ENCODE results near the gene RPL36A. TPM values are rescaled to one million over a fixed set of nuclear protein-coding genes. Genes with fewer than 3 reads are reported as not detected.

The RPL36A gene
- total RNA-seq, 2 experiments from 2014 or later: 340 to 709 TPM

- ATAC-seq: no peak
- H3K4me1 Mint-ChIP-seq: peaks cover 2% of the 10 kb centered on the region
These were observed 22.0 kb upstream of the RPL36A start for GRCh38 chrX:101368800-101369199.

DNA sequence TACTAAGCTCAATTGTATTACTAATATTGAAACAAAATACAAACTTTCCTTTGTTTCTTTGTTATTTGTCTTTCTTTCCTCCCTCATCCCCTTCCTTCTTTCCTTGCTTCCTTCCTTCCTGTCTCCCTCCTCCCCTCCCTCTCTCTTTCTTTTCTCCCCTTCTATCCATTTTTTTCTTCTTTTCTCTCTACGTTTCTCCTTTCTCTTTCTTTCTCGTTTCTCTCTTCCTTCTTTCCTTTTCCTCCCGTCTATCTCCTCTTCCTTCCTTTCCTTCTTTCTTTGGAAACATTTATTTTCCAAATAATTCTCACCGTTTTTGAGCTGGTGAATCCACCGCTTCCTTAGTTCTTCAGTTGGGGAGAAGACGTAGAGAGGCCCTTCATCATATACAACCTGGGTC lies 21.1 kb upstream of the RPL36A start:
- peaks cover 2% of the 10 kb centered on the region for H3K4me1 Mint-ChIP-seq
- DNase-seq: no peak
- H3K36me3 Mint-ChIP-seq (ENCODE audit: low read depth): no peaks in the 10 kb centered on the region
- no peak overlapping the region for H3K27ac Mint-ChIP-seq
- ChIA-PET POLR2A (no interaction called here), CTCF (interaction anchor here (0.7 kb wide), 1 partner anchor 17 kb away, joined by 3 read pairs; no protein-coding TSS in a partner anchor)
- no peaks in the 10 kb centered on the region for H3K9me3 Mint-ChIP-seq (ENCODE audit: low read depth)
- H3K27me3 Mint-ChIP-seq: no peaks in the 10 kb centered on the region
- H3K4me3 Mint-ChIP-seq: no peak overlapping the region
- intact Hi-C loops (cut with DNase I, micrococcal nuclease): no loop called here
- no peak for ATAC-seq

More at GRCh38 chrX:101368800-101369199, 22.0 kb upstream of the RPL36A start:
- POLR2A ChIA-PET: interaction anchor here (0.6 kb wide), 1 partner anchor 723 kb away, joined by 3 read pairs; no protein-coding TSS in a partner anchor
- CTCF ChIA-PET: no interaction called here
- intact Hi-C loops (cut with DNase I, micrococcal nuclease): no loop called here
- H3K36me3 Mint-ChIP-seq (ENCODE audit: low read depth): no peaks in the 10 kb centered on the region
- H3K4me3 Mint-ChIP-seq: no peak overlapping the region
- H3K27ac Mint-ChIP-seq: no peak overlapping the region
- no peaks in the 10 kb centered on the region for H3K9me3 Mint-ChIP-seq (ENCODE audit: low read depth)
- no peaks in the 10 kb centered on the region for H3K27me3 Mint-ChIP-seq
- no peak for DNase-seq

DNA sequence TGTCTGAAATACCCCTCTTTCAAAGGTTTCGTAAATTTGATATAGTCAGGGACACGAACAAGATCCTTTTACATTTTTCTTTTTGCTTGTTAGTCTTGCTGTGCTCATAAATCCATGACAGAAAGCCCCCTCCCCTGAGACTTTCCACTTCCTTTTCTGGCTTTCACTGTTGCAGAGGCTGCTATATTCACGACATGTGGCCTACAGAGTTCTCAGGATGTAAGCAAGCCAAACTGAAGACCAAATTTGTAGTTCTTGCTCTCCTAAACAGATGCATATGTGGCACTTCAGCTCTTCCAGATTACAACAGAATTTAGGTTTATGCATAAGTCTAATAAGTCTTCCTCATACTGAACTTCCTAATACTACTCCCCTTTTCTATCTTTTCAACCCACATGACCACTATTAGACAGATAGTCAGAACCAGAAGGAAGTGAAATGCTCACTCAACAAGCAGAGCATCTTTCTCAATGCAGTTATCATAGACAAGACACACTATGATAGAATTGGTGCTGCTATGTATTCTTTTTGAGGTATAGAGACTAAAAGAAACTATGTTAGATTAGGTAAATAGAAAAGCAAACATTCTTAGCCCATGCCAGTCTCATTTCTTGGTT lies 19.8 kb upstream of the RPL36A start:
- Mint-ChIP-seq H3K4me3 (no peak overlapping the region), H3K27me3 (no peaks in the 10 kb centered on the region), H3K4me1 (peaks cover 2% of the 10 kb centered on the region), H3K36me3 (ENCODE audit: low read depth) (no peaks in the 10 kb centered on the region), H3K9me3 (ENCODE audit: low read depth) (no peaks in the 10 kb centered on the region), H3K27ac (no peak overlapping the region)
- CTCF ChIA-PET: no interaction called here
- ATAC-seq (no peak), DNase-seq (no peak)
- intact Hi-C loops (cut with DNase I, micrococcal nuclease): no loop called here
- POLR2A ChIA-PET: no interaction called here

- H3K36me3 Mint-ChIP-seq (ENCODE audit: low read depth): no peaks in the 10 kb centered on the region
- DNase-seq (no peak), ATAC-seq (no peak)
- POLR2A ChIA-PET: no interaction called here
- no peaks in the 10 kb centered on the region for H3K27me3 Mint-ChIP-seq
- H3K27ac Mint-ChIP-seq: no peak overlapping the region
- no peak overlapping the region for H3K4me3 Mint-ChIP-seq
- H3K4me1 Mint-ChIP-seq: no peaks in the 10 kb centered on the region
- no peaks in the 10 kb centered on the region for H3K9me3 Mint-ChIP-seq (ENCODE audit: low read depth)
- intact Hi-C loops (cut with DNase I, micrococcal nuclease): no loop called here
- CTCF ChIA-PET: interaction anchor here (1.2 kb wide), 1 partner anchor 13 kb away, joined by 4 read pairs; the partner anchor contains the start of gene RPL36A
These were observed 13.3 kb upstream of the RPL36A start for GRCh38 chrX:101377547-101377946.

- Mint-ChIP-seq H3K9me3 (ENCODE audit: low read depth) (no peaks in the 10 kb centered on the region), H3K4me1 (no peaks in the 10 kb centered on the region), H3K36me3 (ENCODE audit: low read depth) (no peaks in the 10 kb centered on the region), H3K27ac (no peak overlapping the region), H3K4me3 (no peak overlapping the region), H3K27me3 (peaks cover 3% of the 10 kb centered on the region)
- intact Hi-C loops (cut with DNase I, micrococcal nuclease): no loop called here
- ATAC-seq (no peak), DNase-seq (no peak)
- CTCF ChIA-PET: interaction anchor here (0.6 kb wide), 1 partner anchor 45 kb away, joined by 3 read pairs; no protein-coding TSS in a partner anchor
- POLR2A ChIA-PET: no interaction called here
These were observed 7.1 kb upstream of the RPL36A start for GRCh38 chrX:101383679-101384205.

DNA sequence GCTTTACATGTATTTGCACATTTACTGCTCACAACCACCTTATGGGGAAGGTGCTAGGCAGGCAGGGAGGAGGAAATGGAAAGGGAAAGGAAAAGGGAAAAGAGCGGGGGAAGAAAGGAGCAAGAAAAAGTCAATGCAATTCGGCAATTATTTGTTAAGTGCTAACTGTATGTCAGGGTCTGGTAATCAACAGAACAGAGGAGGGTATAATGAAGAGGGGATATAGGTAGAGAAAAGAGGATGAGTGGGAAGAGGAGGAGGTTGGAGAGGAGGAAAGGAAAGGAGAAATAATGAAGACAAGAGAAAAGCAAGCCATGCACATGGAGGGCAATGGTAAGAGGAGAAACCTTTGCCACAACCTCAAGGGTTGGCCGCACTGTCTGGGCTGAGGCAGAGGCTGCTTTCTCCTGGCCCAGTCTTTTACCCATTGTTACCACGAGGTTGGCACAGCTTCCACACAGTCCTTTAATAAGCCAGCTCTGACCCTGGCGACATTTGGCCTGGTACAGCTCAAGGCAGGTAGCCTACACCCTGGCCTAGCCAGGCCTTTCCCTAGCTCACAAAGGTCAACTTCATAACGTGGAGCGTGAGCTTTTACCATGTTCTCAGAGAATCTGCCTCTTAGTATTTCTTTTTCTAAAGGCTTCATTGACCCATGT lies 5.7 kb upstream of the RPL36A start:
- Mint-ChIP-seq H3K9me3 (ENCODE audit: low read depth) (no peaks in the 10 kb centered on the region), H3K4me1 (no peaks in the 10 kb centered on the region), H3K27ac (no peak overlapping the region), H3K4me3 (no peak overlapping the region), H3K36me3 (ENCODE audit: low read depth) (no peaks in the 10 kb centered on the region), H3K27me3 (peaks cover 3% of the 10 kb centered on the region)
- no peak for ATAC-seq
- intact Hi-C loops (cut with DNase I, micrococcal nuclease): no loop called here
- CTCF ChIA-PET: no interaction called here
- no peak for DNase-seq
- POLR2A ChIA-PET: no interaction called here

GRCh38 chrX:101385795-101386541 lies 4.8 kb upstream of the RPL36A start, which contains the start of gene BTK:
BTK (minus strand) TSS chrX:101386191; CDS start chrX:101375284, 10,907 bp downstream.
- Mint-ChIP-seq H3K9me3 (ENCODE audit: low read depth) (no peaks in the 10 kb centered on the region), H3K27ac (no peak within 1 kb of the TSS), H3K27me3 (peaks cover 3% of the 10 kb centered on the region), H3K36me3 (ENCODE audit: low read depth) (peaks cover 2% of the 10 kb centered on the region), H3K4me1 (no peaks in the 10 kb centered on the region), H3K4me3 (no peak within 1 kb of the TSS)
- ChIA-PET CTCF (no interaction called here), POLR2A (no interaction called here)
- intact Hi-C loops (cut with DNase I, micrococcal nuclease): no loop called here
- DNase-seq (no peak), ATAC-seq (no peak)

DNA sequence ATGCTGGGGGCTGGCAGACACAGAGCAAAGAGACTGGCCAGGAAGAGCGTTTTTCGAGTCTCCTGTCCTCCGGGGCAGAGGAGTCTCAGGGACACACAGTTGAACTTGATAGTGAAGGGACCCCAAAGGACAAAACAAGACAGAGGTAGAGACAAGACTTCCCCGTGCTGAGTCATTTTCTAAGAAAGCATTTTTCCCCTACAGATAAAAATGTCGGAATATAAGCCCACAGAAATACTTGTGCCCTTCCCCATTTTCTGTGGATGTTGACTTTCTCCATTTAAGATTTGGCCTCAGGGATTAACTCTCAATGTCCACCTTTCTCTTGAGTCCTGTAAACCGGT lies 4.3 kb upstream of the RPL36A start:
- no peak overlapping the region for H3K27ac Mint-ChIP-seq
- intact Hi-C loops (cut with DNase I, micrococcal nuclease): no loop called here
- no peak for DNase-seq
- ATAC-seq: no peak
- ChIA-PET CTCF (no interaction called here), POLR2A (no interaction called here)
- H3K4me1 Mint-ChIP-seq: no peaks in the 10 kb centered on the region
- H3K9me3 Mint-ChIP-seq (ENCODE audit: low read depth): no peaks in the 10 kb centered on the region
- no peak overlapping the region for H3K4me3 Mint-ChIP-seq
- H3K27me3 Mint-ChIP-seq: peaks cover 3% of the 10 kb centered on the region
- H3K36me3 Mint-ChIP-seq (ENCODE audit: low read depth): peaks cover 7% of the 10 kb centered on the region

GRCh38 chrX:101388604-101389003 lies 2.2 kb upstream of the RPL36A start:
- H3K27me3 Mint-ChIP-seq: peaks cover 3% of the 10 kb centered on the region
- no peak overlapping the region for H3K27ac Mint-ChIP-seq
- peaks cover 3% of the 10 kb centered on the region for H3K4me1 Mint-ChIP-seq
- H3K4me3 Mint-ChIP-seq: no peak overlapping the region
- no peaks in the 10 kb centered on the region for H3K9me3 Mint-ChIP-seq (ENCODE audit: low read depth)
- CTCF ChIA-PET: no interaction called here
- DNase-seq (no peak), ATAC-seq (no peak)
- intact Hi-C loops (cut with DNase I, micrococcal nuclease): no loop called here
- POLR2A ChIA-PET: no interaction called here
- H3K36me3 Mint-ChIP-seq (ENCODE audit: low read depth): peaks cover 28% of the 10 kb centered on the region

- peak overlapping the region; percentile 96 for H3K27ac Mint-ChIP-seq
- H3K36me3 Mint-ChIP-seq (ENCODE audit: low read depth): peaks cover 41% of the 10 kb centered on the region
- CTCF ChIA-PET: interaction anchor here (1.0 to 1.5 kb wide), 4 partner anchors 9 to 25 kb away, joined by 3 to 4 read pairs (median 3); no protein-coding TSS in a partner anchor
- no peaks in the 10 kb centered on the region for H3K9me3 Mint-ChIP-seq (ENCODE audit: low read depth)
- intact Hi-C loops (cut with DNase I, micrococcal nuclease): loop anchor here (1.0 to 5.0 kb wide), 7 partner anchors 15 to 570 kb away; partner anchors contain the start of genes CENPI (in 2 of the 2), CSTF2 (in 1 of the 2), GLA (in 1 of the 2) and TIMM8A (in 1 of the 2)
- H3K27me3 Mint-ChIP-seq: no peaks in the 10 kb centered on the region
- peak overlapping the region; percentile 95 for H3K4me3 Mint-ChIP-seq
- DNase-seq: no peak
- POLR2A ChIA-PET: interaction anchor here (1.6 kb wide), 1 partner anchor 43 kb away, joined by 21 read pairs; the partner anchor contains the start of gene TIMM8A
- ATAC-seq: no peak
- peaks cover 6% of the 10 kb centered on the region for H3K4me1 Mint-ChIP-seq
These were observed 1.0 kb downstream of the RPL36A start for GRCh38 chrX:101391831-101392230.

DNA sequence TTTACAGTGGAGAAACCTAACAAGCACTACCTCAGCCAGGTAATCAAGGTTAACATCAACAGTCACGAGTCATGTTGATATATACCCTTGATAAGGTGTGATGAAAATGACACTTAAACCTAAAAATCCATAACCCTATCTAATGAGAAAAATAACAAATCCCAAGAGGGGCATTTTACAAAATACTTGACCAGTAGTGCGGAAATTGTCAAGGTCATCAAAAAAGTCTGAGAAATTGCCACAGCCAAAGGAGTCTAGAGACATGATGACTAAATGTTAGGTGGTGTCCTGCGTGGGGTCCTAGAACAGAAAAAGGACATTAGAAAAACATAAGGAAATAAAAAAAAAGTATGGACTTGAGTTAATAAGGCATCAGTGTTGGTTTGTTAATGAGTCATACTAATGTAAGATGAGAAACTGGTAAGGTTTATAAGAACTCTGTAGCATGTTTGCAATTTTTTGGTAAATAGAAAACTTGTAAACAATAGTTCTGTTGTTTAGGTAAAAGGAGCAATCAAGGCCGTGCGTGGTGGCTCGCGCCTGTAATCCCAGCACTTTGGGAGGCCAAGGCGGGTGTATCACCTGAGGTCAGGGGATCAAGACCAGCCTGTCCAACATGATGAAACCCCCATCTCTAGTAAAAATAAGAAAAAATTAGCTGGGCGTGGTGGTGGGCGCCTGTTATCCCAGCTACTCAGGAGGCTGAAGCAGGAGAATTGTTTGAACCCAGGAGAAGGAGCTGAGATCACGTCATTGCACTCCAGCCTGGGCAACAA lies 2.9 kb downstream of the RPL36A start:
- DNase-seq (no peak), ATAC-seq (no peak)
- Mint-ChIP-seq H3K27me3 (no peaks in the 10 kb centered on the region), H3K4me1 (peaks cover 6% of the 10 kb centered on the region), H3K36me3 (ENCODE audit: low read depth) (peaks cover 42% of the 10 kb centered on the region), H3K9me3 (ENCODE audit: low read depth) (no peaks in the 10 kb centered on the region), H3K4me3 (peak overlapping the region; percentile 95), H3K27ac (peak overlapping the region; percentile 96)
- ChIA-PET CTCF (no interaction called here), POLR2A (interaction anchor here (0.6 kb wide), 1 partner anchor 762 kb away, joined by 6 read pairs; the partner anchor contains the start of gene BEX5)
- intact Hi-C loops (cut with DNase I, micrococcal nuclease): loop anchor here in 1 of 2 experiments (5.0 kb wide), 4 partner anchors 296 to 571 kb away; partner anchors contain the start of genes CENPI, CSTF2, TRMT2B and ZMAT1
